ENCODE data around the gene PHTF2. TPM values are rescaled to one million over a fixed set of nuclear protein-coding genes. Genes with fewer than 3 reads are reported as not detected.
"Not testable (repeated sequence)": the region's sequence is repeated elsewhere in the genome, so short reads cannot be mapped to it uniquely, and the experiment has no call there.

The PHTF2 gene
- total RNA-seq, 2 donors from 2014 or later, result 19.1 to 41.3 TPM

GRCh38 chr7:77959080-77959479 lies 160.5 kb downstream of the PHTF2 start:
- no peak for DNase-seq (ENCODE audit: low spot score)
- intact Hi-C loops (cut with DNase I), result loop anchor here in 1 of 2 donors (10.0 kb wide), 1 partner anchor 46 kb away; no protein-coding TSS in a partner anchor

DNA sequence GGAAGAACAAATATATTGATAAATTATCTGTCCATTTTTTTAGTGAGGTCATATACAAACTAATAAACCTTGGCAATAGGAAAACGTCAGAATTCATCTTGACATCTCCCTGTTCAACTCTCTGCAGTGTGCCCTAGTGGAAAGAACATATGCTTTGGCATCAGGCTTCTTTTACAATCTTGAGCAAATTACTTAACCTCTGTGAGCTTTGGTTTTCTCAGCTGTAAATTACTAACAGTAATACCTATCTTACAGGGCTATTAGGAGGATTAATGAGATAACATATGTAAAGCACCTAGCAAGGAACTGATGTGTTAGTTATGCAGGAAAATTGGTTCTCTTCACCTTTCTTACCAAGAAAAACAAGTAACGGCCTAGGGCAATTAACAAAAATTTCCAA lies 161.8 kb downstream of the PHTF2 start:
- DNase-seq (ENCODE audit: low spot score), result no peak
- intact Hi-C loops (cut with DNase I), result no loop called here

GRCh38 chr7:77967429-77967828 lies 168.9 kb downstream of the PHTF2 start:
- DNase-seq (ENCODE audit: low spot score), result no peak
- intact Hi-C loops (cut with DNase I), result no loop called here

- intact Hi-C loops (cut with DNase I), result no loop called here
- no peak for DNase-seq (ENCODE audit: low spot score)
Measured at GRCh38 chr7:77971726-77972125, 173.2 kb downstream of the PHTF2 start.

DNA sequence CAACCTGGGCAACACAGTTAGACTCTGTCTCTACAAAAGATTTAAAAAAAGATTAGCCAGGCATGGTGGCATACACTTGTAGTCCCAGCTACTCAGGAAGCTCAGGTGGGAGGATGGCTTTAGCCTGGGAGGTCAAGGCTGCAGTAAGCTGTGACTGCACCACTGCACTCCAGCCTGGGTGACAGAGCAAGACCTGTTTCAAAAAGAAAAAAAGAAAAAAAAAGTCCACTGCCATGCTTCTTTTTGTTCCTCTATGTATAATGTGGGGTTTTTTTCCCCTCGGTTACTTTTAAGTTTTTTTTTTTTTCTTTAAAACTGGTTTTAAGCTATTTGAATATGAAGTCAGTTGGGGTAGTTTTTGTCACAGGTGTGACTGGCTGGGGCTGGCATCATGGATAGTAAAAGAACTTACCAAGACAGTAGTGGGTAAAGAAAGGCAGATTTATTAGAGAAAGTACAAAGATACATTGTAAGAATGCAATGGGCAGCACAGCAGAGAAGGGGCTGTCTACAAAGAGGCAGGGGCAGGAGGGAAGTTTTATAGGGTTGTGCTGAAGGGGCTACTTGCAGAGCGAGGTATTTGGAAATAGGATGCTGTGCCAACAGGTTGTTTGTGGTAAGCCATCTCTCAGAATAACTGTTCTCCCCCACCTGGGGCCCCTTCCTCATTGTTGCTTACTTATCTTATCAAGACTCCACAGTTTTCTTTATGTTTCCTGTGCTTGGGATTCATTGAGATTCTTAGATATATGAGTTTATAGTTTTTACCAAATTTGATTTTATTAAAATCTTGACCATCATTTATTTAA lies 177.3 kb downstream of the PHTF2 start:
- DNase-seq (ENCODE audit: low spot score), result no peak
- intact Hi-C loops (cut with DNase I), result no loop called here

DNA sequence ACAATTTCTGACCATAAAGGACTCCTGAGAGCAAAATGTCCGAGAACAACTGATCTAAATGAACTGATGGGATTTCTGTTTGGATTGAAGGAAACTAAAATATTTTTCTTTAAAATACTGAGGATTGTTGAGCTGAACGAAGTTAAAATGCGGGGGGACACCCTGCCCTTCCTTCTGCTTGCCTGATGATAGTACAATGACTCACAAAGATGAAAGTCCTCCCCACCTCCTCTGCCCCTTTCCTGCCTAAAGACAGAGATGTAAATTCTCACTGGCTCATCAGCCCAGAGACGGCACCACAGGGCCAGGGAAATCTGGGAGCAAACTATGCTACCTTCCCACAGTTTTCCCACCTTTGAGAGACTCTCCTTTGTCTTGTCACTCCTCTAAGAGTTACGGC lies 180.6 kb downstream of the PHTF2 start:
- DNase-seq (ENCODE audit: low spot score), result no peak
- intact Hi-C loops (cut with DNase I), result no loop called here

- intact Hi-C loops (cut with DNase I), result no loop called here
Measured at GRCh38 chr7:77980087-77980713, 181.6 kb downstream of the PHTF2 start.

DNA sequence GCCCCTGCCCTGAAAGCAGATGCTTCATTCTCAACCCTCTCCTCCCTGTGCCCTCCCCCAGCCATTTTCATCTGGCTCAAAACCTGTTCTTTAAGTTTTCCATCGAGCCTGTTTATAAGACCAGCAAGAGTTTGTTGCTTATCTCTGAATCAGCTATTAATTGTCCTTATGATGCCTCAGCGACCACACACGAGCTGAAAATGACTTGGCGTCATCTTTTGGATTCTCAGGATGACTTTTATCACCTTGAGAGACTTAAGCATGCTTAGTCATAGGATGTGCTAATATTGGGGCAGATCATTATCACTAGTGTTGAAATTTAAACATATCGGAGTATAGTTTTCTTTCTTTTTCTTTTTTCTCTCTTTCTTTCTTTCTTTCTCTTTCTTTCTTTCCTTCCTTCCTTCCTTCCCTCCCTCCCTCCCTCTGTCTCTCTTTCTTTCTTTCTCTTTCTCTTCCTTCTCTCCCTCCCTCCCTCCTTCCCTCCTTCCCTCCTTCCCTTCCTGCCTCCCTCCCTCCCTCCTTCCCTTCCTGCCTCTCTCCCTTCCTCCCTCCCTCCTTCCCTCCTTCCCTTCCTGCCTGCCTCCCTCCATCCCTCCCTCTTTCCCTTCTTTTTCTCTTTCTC lies 184.5 kb downstream of the PHTF2 start:
- intact Hi-C loops (cut with DNase I), result no loop called here
- no peak for DNase-seq (ENCODE audit: low spot score)

More at GRCh38 chr7:77980087-77980713, 181.6 kb downstream of the PHTF2 start:
- DNase-seq (ENCODE audit: low spot score), result no peak

DNA sequence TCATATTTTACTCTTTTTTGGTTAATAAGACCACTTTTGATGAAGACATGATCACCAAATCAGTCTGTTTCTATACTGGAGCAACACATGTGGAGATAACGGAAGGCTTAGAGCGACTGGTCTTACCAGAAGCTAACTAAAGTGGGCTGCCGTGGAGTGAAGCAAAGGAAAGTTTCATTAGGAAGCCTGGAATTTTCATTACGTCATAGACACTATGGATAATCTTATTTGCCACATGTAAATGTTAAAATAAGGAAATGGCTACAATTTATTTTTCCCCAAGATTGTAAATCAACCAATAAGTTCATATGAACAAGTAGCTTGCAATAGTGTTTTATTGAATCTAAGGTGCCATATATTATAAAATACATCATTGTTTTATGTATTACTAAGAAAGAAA lies 185.4 kb downstream of the PHTF2 start:
- intact Hi-C loops (cut with DNase I), result no loop called here
- DNase-seq (ENCODE audit: low spot score), result no peak

DNA sequence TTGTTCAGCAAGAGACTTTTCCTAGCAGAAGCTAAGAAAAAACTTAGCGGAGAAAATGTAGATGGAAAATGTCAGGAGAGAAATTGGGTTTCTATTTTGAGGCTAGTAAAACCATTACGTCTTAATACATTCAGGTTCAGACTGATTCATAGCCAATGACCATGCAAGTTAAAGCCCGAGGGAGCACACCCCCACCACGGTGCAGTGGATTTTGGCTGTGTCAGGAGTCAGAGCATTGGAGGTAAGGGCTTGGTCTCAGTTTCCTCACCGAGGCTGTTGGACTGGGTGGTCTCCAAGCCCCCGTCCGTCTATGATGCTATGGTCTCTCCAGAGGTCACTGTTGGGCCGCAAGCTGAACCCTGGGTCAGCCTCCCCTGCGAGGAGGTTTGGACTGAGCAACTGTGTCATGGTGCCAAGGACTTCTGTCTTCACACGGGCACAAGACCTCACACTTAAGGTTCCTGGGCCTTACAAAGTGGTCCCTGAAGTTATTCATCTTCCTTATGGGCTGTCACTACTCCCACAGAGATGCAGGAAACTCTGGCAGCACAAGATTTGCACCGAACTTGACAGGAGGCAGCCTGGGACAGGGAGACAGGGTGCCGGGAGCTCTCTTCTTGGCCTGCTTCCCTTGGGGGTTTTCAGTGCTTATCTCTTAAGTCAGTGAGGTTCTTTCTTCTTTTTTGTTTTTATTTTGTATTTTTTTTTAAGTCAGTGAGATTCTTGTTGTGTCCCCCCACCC lies 186.8 kb downstream of the PHTF2 start:
- intact Hi-C loops (cut with DNase I), result no loop called here
- no peak for DNase-seq (ENCODE audit: low spot score)

DNA sequence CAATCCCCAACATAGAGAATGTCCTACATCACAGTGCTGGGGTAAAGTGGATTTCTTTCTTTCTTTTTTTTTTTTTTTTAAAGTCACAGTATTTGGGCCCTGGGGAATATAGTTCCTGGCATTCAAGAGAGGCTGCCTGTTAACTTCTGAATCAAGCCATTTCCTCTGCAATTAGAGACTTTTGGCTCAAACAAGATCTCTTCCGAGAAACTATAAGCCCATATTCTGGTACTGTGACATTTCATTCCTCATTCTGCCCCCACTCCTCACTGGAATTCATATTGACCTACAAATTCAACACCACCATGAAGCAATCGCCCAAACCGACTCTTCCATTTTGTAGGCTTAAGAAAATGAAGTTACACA lies 187.4 kb downstream of the PHTF2 start:
- DNase-seq (ENCODE audit: low spot score), result no peak
- intact Hi-C loops (cut with DNase I), result no loop called here

DNA sequence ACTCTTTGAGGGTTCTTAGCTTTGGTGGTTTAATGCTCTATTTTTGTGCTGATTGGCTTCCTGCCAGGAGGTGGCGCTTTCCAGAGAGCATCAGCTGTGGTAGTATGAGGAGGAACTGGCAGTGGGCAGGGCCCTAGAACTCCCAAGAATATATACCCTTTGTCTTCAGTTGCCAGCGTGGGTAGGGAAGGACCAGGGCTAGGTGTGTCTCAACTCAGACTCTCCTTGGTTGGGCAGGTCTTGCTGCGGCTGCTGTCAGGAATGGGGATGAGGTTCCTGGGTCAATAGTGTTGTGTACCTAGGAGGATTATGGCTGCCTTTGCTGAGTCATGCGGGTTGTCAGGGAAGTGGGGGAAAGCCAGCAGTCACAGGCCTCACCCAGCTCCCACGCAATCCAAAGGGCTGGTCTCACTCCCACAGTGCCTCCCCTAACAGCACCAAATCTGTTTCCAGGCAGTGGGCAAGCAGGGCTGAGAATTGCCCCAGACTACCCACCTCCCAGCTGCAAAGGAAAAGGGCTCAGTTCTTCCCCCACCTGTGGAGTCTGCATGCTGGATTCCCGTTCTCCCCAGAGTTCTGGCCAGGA lies 191.5 kb downstream of the PHTF2 start:
- no peak for DNase-seq (ENCODE audit: low spot score)

DNA sequence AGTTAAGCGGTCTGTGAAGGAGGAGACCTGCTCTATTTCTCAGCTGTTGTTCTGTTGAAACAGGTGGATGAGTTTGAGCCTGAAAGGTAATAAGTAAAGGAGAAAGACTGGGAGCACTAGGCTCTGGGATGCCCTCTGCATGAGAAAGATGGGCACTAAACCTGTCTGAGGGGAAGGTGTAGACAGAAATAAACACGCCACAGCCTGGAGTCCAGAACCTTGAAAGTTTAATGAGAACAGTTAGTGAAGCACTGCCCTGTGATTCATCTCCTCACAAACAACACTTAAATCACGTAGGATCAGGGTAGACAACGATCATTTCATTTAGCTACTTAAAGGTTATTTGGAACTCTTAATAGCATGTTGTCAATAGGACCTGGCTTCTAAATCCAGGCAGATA lies 193.1 kb downstream of the PHTF2 start:
- DNase-seq (ENCODE audit: low spot score), result no peak
- intact Hi-C loops (cut with DNase I), result no loop called here

More for the DNA sequence above, 191.5 kb downstream of the PHTF2 start:
- intact Hi-C loops (cut with DNase I), result no loop called here

GRCh38 chr7:77993838-77994237 lies 195.3 kb downstream of the PHTF2 start:
- intact Hi-C loops (cut with DNase I), result no loop called here
- no peak for DNase-seq (ENCODE audit: low spot score)

- no peak for DNase-seq (ENCODE audit: low spot score)
- intact Hi-C loops (cut with DNase I), result no loop called here
Measured at GRCh38 chr7:77995717-77996116, 197.1 kb downstream of the PHTF2 start.

DNA sequence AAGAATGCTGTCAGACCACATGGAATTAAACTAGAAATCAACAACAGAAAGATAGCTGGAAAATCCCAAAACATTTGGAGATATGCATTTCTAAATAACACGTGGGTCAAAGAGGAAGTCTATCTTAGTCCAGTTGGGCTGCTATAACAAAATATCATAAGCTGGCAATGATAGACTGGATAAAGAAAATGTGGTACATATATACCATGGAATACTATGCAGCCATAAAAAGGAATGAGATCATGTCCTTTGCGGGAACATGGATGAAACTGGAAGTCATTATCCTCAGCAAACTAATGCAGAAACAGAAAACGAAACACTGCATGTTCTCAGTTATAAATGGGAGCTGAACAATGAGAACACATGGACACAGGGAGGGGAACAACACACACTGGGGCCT lies 200.6 kb downstream of the PHTF2 start:
- DNase-seq (ENCODE audit: low spot score); intact Hi-C loops (cut with DNase I): not testable (repeated sequence)

GRCh38 chr7:78002021-78002420 lies 203.4 kb downstream of the PHTF2 start:
- intact Hi-C loops (cut with DNase I), result loop anchor here in 1 of 2 donors (10.0 kb wide), 1 partner anchor 47 kb away; no protein-coding TSS in a partner anchor
- DNase-seq (ENCODE audit: low spot score), result no peak

DNA sequence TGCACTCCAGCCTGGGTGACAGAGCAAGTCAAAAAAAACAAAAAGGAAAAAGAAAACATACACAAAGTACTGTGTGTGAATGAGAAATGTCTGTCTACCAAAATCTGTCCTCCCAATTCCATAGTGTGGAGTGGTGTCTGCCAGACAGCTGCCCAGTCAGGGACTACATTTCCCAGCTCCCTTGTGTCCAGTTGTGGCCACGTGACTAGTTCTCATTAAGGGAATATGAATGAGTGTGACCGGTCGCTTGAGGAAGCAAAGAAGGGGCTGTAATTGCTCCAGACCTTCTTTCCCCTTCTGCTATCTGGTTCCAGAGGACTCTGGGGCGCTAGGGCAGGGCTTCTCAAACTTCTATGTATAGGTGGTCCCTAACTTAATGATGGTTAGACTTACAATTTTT lies 204.1 kb downstream of the PHTF2 start:
- no peak for DNase-seq (ENCODE audit: low spot score)
- intact Hi-C loops (cut with DNase I), result loop anchor here in 1 of 2 donors (10.0 kb wide), 1 partner anchor 48 kb away; no protein-coding TSS in a partner anchor

DNA sequence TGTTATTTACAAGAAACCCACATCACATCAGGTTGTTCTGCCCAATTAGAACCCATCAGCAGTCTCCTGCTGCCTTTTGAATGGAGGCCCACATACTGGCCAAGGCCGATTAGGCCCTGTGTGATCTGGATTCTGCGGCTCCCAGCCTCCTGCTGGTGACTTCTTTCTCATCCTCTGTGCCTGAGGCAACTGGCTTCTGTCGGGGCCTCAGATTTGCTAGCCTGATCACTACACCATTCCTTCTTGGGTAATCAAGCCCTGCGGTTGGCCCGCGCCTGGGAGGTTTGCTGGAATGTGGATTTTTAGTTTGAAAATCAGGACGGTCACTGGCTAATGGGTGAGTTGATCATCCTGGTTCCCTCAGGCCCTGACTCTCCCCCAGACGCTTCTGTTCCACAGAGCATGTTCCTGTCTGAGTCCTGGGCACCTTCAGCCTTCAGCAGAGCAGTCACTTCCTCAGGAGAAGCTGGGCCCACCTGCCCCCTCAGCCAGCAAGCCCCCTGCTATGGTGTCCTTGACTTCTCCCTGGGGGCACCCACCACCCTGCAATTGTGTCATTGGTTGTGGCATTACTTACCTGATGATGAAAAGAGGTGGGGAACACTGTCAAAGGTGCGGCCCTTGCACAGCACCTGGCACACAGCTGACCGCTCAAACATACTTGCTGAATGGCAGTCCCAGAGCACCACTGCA lies 207.6 kb downstream of the PHTF2 start:
- DNase-seq (ENCODE audit: low spot score), result no peak
- intact Hi-C loops (cut with DNase I), result loop anchor here in 1 of 2 donors (10.0 kb wide), 1 partner anchor 51 kb away; no protein-coding TSS in a partner anchor

Measured in posterior vena cava (tissue), 2 donors.